CD1c-positive myeloid dendritic cell (primary cell): ENCODE results near the gene SLC6A18.

Experiments
- DNase-seq: peaks from one replicate; pipeline ENCODE4 v3.0.0-alpha.2; 2016; ENCODE audit errors: extremely low spot score

SLC6A18 gene

DNA sequence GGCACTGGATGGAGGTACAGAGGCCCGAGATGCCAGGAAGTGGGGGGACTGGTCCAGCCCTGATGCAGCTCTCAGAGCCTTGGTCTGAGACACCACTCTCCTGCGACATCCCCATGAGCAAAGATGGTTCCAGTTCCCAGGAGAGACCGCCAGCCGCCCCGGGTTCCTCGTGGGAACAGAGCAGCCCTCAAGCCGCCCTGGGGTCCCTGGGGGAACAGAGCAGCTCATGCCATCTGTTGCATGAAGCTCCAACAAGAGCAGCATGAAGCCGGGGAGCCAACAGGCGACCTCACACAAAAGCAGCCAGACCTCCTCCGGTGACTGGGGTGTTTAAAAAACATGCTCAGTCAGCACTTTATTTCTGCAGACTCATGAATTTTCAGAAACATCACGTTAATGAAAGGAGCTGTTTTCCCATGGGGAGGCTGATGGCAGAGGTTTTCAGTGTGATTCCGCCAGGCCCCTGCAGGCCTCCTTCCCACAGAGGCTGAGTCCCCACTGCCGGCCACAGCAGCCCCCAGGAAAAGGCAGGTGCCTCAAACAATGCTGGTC lies 6.2 kb downstream of the SLC6A18 start:
- DNase-seq: no peak

GRCh38 chr5:1232780-1233179 lies 7.6 kb downstream of the SLC6A18 start:
- DNase-seq: no peak

GRCh38 chr5:1235379-1235778 lies 10.2 kb downstream of the SLC6A18 start:
- no peak for DNase-seq

GRCh38 chr5:1235838-1236237 lies 10.7 kb downstream of the SLC6A18 start:
- DNase-seq: no peak

DNA sequence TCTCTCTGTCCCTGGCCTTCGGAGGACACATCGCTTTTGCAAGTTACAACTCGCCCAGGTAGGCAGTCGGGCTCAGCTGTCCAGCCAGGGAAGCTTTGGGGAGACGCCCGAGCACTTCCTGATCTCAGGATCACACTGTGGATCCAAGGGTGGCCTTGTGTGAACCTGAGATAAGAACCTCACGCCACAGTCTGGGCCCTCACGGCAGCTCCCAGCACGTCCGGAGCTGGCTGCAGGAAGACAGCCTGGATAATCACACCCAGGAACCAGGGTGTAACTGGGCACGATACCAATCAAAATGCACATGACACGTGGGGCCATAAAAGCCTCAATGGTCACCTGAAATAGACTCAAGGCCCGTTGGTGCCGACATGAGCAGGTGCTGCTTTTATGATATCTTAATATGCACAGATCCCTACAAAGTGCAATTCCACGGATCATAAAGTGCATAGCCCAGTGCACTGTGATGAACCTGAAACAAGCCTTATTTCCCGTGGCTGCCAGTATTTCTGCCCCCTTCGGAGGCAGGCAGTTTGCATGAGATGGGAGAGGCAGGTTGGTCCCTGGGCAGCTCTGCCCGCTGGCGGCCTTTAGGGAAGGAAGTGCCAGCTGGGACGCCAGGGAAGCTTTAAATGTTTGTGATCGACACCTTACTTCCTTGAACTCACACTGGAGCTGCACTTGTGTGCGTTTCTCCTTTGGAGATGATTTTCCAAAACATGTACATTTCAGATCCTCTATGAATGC lies 14.5 kb downstream of the SLC6A18 start:
- DNase-seq: no peak

DNA sequence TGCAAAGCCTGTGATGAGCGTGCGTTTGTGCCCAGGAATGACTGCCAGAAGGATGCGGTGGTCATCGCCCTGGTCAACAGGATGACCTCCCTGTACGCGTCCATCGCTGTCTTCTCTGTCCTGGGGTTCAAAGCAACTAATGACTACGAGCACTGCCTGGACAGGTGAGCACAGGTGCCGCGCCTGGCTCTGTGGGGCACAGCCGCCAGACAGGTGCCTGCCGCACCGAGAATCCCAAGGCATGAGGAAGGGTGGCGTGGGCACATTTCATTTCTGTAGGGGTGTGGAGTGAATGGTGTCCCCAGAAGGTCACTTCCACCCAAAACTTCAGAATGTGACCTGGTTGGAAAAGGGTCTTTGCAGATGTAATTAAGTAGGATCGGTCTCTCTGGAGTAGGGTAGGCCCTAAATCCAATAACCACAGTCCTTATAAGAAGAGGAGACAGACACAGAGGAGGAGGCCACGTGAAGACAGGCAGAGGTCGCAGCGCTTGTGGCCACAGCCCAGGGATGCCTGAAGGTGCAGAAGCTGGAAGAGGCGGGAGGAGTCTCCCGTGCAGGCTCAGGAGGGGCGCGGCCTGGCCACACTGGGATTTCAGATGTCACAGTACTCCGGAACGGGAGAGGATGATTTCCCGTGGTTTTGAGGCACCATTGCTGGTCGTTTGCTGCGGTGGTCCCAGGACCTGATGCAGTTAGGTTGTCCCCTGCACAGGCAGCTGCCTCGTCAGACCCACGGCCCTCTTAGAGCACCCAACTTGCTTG lies 15.5 kb downstream of the SLC6A18 start:
- no peak for DNase-seq

DNA sequence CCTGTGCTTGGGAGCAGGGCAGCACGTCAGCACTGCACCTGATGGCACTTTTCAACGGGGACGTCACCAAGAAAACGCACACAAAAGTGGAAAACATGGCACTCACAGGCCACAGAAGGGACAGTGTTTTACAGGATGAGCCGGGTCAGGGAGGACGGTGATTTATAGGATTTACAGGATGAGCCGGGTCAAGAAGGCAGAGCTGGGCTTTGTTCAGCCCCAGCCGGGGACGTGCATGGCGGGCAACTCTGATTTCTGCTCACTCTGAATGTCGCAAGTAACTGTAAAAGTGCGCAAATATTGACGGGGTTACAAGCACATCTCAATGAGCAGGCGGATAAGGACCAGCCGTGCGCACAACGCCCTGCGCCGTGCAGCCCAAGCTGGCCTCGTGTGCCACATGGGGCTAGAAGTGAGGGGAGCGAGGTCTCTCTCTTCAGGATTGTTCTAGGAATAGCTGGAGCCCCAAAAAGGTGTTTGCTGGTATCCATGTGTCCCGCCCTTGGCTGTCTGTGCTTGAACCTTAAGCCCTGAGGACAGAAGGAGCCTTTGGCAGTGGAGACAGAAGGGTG lies 16.4 kb downstream of the SLC6A18 start:
- DNase-seq: no peak

DNA sequence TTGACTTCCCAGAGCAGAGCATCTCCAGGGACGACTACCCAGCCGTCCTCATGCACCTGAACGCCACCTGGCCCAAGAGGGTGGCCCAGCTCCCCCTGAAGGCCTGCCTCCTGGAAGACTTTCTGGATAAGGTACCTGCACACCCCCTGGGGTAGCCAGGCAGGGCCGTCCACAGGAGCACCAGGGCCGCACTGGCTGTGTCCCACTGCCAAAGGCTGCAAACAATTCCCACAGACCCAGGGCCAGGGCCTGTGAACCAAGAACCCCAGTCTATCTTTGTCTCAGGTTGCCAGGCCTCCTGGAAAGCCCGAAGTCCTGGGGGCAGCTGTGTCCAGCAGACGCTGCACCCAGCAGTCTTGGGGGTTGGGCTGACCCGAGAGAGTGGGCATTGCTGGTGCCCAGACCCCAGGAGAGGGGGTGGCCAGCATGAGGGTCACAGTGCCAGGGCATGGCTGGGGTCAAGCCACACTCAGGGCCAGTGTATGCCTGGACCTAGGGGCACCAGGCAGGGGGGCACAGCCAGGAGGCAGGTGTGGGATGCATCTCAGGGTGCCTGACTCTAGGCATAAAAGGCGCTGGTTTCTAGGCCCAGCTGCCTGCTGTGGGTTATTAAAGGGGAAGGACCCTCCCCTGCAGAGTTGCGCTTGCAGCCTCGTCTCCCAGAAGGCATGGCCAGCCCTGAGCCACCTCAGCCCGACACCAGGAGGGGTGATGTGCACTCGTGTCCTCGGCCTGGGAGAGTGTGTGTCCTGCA lies 17.7 kb downstream of the SLC6A18 start:
- no peak for DNase-seq

DNA sequence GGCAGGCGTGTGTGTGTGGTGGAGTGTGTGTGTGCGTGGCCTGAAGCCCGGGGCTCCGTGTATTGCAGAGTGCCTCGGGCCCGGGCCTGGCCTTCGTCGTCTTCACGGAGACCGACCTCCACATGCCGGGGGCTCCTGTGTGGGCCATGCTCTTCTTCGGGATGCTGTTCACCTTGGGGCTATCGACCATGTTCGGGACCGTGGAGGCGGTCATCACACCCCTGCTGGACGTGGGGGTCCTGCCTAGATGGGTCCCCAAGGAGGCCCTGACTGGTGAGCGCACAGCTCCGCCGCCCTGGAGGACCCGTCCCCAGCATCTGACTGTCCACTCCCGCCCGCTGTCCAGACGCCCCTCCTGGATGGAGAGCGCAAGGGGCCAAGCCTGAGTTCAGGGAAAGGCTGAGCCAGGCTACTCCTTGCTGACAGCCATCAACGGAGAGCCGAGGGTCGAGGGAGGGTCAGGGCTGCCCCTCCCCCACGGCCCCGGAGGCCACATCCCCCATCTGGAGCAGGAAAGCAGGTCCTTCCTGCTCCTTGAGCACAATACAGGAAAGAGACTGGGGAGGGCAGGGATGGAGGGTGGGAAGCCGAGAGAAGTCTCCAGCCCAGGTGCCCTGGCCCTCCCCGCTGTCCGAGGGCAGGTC lies 18.4 kb downstream of the SLC6A18 start:
- no peak for DNase-seq

GRCh38 chr5:1244255-1244654 lies 19.1 kb downstream of the SLC6A18 start:
- no peak for DNase-seq

GRCh38 chr5:1244976-1245375 lies 19.8 kb downstream of the SLC6A18 start:
- no peak for DNase-seq

GRCh38 chr5:1245905-1246576 lies 20.9 kb downstream of the SLC6A18 start:
- no peak for DNase-seq

DNA sequence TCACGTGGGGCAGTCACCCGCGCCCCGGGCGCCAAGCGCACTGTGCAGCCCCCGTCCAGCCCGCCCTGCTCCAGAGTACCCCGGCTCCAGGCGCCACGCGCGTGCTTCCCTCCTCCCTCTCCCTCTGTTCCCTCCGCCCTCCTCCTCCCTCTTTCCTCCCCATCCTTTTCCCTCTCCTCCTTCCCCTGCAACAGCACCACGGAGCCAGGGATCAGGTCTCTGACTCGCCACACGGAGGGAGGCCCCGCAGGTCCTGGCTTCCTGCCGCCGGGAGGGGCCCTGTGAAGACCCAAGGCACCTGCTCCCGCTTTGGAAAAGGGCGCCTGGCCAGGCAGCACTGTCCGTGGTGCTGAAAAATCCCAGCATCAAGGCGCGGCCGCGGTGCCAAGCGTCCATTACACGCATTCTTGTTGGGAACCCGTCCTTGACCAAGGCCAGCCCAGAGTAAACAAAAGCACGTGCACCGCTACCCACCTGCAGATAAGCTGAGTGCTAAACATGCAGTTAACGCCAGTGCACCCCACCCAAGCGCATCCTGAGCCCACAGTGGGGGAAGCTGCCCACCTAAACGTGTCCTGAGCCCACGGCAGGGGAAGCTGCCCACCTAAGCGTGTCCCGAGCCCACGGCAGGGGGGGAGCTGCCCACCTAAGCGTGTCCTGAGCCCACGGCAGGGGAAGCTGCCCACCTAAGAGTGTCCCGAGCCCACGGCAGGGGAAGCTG lies 21.7 kb downstream of the SLC6A18 start:
- DNase-seq: no peak

- DNase-seq: no peak
Observed at GRCh38 chr5:1247811-1248210, 22.6 kb downstream of the SLC6A18 start.

- no peak for DNase-seq
Observed at GRCh38 chr5:1249366-1250280, 24.4 kb downstream of the SLC6A18 start.

DNA sequence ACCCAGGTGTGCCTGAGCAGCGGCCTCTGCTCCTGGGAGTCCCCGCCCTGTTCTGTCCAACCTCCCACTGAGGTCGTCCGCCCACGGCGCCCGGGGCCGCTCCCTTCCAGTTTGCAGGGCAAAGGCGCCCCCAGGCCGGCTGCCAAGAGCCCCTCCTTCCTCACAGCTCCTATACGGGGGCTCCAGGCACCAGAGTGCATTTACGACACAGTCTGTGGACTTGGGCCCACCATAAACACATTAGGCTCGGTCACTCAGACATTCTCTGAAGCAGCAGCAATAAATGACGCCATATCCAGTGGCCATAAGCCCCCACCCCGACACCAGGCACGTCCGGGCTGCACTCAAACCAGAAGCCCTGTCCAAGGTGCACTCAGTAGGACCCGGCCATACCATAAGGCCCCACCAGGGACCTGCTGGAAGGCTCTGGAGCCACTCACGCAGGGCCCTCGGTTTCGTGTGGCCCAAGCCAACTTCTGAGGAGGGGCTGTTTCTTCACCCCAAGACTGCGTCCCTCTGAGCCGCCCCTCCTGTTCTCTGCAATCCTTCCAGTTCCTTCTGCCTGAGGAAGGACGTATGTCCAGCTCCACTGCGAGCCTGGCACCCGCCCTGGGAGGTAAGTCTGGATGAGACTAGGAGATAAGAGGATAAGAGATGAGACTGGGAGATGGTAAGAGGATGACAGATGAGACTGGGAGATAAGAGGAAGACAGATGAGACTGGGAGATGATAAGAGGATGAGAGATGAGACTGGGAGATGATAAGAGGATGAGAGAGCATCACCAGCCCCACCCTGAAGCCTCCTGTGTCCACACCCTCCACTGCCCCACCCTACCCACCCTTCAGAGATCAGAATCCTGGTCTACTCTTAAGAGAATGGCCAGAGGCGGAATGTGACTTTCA lies 26.7 kb downstream of the SLC6A18 start:
- no peak for DNase-seq

GRCh38 chr5:1252681-1253080 lies 27.5 kb downstream of the SLC6A18 start:
- DNase-seq: no peak

GRCh38 chr5:1253456-1254105 lies 28.4 kb downstream of the SLC6A18 start:
- no peak for DNase-seq
